ENCODE measurements around the gene FAM184A. TPM values are rescaled to one million over a fixed set of nuclear protein-coding genes. Genes with fewer than 3 reads are reported as not detected.

Gene FAM184A
- total and polyA plus RNA-seq, 2 of the 13 experiments (the other 11 are each of a cell fraction or from before 2014, with no cell fraction given), result 7.0 to 18.0 TPM

DNA sequence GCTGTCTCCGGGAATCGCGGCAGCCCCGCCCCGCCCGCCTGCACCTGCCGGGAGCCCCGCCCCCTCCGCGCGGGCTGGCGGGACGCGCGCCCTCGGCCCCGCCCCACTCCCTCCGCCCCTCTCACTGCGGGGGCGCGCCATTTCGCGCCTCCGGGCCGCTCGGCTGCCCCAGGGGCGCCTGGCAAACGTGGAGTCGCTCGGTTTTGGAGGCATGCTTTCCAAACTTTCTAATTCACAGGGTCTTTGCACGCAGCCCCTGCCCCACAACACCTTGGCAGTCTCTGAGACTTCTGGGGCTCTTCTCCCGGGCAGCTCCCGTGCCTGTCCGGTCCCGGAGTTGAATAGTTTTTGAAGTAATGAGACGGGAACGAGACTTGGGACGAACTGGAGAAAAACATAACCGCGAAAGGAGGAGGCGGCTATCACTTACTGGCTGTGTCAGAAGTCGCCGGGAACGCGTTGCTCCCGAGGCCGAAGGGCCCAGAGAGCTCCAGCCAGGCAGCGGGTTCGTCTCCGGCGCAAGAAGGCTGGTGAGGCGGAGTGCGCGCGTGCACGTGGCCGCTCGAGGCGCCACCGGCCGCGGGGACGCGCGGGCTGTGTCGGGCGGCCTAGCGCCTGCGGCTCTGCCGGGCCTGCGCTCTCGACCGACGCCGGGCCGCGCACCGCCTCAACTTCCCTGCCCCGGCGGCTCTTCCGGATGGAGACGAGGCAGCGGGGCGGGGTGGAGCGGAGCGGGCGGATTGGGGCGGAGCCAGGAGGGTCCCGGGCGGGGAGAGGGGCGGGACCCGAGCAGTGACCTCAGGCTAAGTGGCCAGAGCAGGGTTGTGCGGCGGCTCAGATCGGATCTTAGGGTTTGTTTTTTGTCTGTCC, 143.8 kb downstream of the FAM184A start, which contains the start of gene MCM9 (continued):
- 0 out of 2 replicates have a peak, but pooled peaks have one; percentile 54 for TF ChIP-seq ZNF567 (CRISPR knock-in tag; IDR thresholded peaks at IDR 0.05; ENCODE audit: borderline replicate concordance)
- no peak for TF ChIP-seq ZNF629 (CRISPR knock-in tag; conservative IDR thresholded peaks at IDR 0.05)
- no peak for TF ChIP-seq ZNF772 (CRISPR knock-in tag; IDR thresholded peaks at IDR 0.05)
- no peak for TF ChIP-seq TCF12 (IDR thresholded peaks at IDR 0.05)
- TF ChIP-seq TCF12 (CRISPR knock-in tag; IDR thresholded peaks at IDR 0.05), result no peak
- no peak for TF ChIP-seq BCLAF1 (IDR thresholded peaks at IDR 0.05)
- TF ChIP-seq ZNF607 (CRISPR knock-in tag; IDR thresholded peaks at IDR 0.05; ENCODE audit: borderline replicate concordance), result peak; percentile 38; the same call in 1 of the 2 replicates
- peak; percentile 64; the same call in 1 of the 2 replicates for TF ChIP-seq NKX3-1 (CRISPR knock-in tag; IDR thresholded peaks at IDR 0.05)
- TF ChIP-seq HNRNPK (IDR thresholded peaks at IDR 0.05; ENCODE audit: low read depth, low read length, poor library complexity, severe bottlenecking), result no peak
- TF ChIP-seq HOXA3 (CRISPR knock-in tag; IDR thresholded peaks at IDR 0.05), result peak; percentile 52
- TF ChIP-seq POGK (CRISPR knock-in tag; conservative IDR thresholded peaks at IDR 0.05), result no peak
- peak; percentile 72 for TF ChIP-seq KMT2A (CRISPR knock-in tag; IDR thresholded peaks at IDR 0.05)
- TF ChIP-seq ZNF432 (CRISPR knock-in tag; IDR thresholded peaks at IDR 0.05; ENCODE audit: borderline replicate concordance), result no peak
- TF ChIP-seq CEBPG (CRISPR knock-in tag; IDR thresholded peaks at IDR 0.05), result 0 out of 2 replicates have a peak, but pooled peaks have one; percentile 2
- TF ChIP-seq THAP11 (CRISPR knock-in tag; IDR thresholded peaks at IDR 0.05), result peak; percentile 63
- TF ChIP-seq NR2C2 (CRISPR knock-in tag; IDR thresholded peaks at IDR 0.05; ENCODE audit: borderline replicate concordance), result peak; percentile 56
- TF ChIP-seq, protein P1, sequence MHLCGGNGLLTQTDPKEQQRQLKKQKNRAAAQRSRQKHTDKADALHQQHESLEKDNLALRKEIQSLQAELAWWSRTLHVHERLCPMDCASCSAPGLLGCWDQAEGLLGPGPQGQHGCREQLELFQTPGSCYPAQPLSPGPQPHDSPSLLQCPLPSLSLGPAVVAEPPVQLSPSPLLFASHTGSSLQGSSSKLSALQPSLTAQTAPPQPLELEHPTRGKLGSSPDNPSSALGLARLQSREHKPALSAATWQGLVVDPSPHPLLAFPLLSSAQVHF (CRISPR knock-in tag; IDR thresholded peaks at IDR 0.05), result 0 out of 2 replicates have a peak, but pooled peaks have one; percentile 41
- peak; percentile 54; the same call in 1 of the 2 replicates for TF ChIP-seq ZNF580 (CRISPR knock-in tag; IDR thresholded peaks at IDR 0.05; ENCODE audit: borderline replicate concordance, low read depth)
- TF ChIP-seq ZFP36L1 (CRISPR knock-in tag; IDR thresholded peaks at IDR 0.05), result peak; percentile 26; the same call in 1 of the 2 replicates
- TF ChIP-seq SP5 (CRISPR knock-in tag; IDR thresholded peaks at IDR 0.05; ENCODE audit: borderline replicate concordance, low read depth), result peak; percentile 86; the same call in 1 of the 2 replicates
- peak; percentile 91 for TF ChIP-seq ZNF501 (CRISPR knock-in tag; IDR thresholded peaks at IDR 0.05)
- TF ChIP-seq ZNF644 (CRISPR knock-in tag; IDR thresholded peaks at IDR 0.05; ENCODE audit: low read depth), result no peak
- TF ChIP-seq ETS1 (CRISPR knock-in tag; IDR thresholded peaks at IDR 0.05), result peak; percentile 87; the same call in 1 of the 2 replicates
